ENCODE measurements around the gene ITGA11. TPM values are rescaled to one million over a fixed set of nuclear protein-coding genes. Genes with fewer than 3 reads are reported as not detected.
A peak's percentile ranks its signal among the peaks of the same experiment; 100 is the strongest.

Gene ITGA11
- total RNA-seq, 2 donors from 2014 or later, result 0.99 to 1.0 TPM

GRCh38 chr15:68470049-68470742 is 38.2 kb upstream of the ITGA11 start:
- H3K27me3 ChIP-seq, result no peaks in the 10 kb centered on the region
- peaks cover 17% of the 10 kb centered on the region for H3K4me1 ChIP-seq
- intact Hi-C loops (cut with DNase I), result no loop called here
- no peak overlapping the region for H3K4me3 ChIP-seq
- H3K36me3 ChIP-seq (replicated peaks in 1 of 2; ENCODE audit: insufficient read depth in 1 of 2, low read depth in 2 of 2), result no peaks in the 10 kb centered on the region
- ATAC-seq (no peak), DNase-seq (peak in 1 of 4 donors; percentile 10)
- no peaks in the 10 kb centered on the region for H3K9me3 ChIP-seq
- H3K27ac ChIP-seq, result no peak overlapping the region
- WGBS, 2 donors, result 76 to 81% methylated on average over 10 to 14 of the region's 14 CpGs
- TF ChIP-seq, protein P1, sequence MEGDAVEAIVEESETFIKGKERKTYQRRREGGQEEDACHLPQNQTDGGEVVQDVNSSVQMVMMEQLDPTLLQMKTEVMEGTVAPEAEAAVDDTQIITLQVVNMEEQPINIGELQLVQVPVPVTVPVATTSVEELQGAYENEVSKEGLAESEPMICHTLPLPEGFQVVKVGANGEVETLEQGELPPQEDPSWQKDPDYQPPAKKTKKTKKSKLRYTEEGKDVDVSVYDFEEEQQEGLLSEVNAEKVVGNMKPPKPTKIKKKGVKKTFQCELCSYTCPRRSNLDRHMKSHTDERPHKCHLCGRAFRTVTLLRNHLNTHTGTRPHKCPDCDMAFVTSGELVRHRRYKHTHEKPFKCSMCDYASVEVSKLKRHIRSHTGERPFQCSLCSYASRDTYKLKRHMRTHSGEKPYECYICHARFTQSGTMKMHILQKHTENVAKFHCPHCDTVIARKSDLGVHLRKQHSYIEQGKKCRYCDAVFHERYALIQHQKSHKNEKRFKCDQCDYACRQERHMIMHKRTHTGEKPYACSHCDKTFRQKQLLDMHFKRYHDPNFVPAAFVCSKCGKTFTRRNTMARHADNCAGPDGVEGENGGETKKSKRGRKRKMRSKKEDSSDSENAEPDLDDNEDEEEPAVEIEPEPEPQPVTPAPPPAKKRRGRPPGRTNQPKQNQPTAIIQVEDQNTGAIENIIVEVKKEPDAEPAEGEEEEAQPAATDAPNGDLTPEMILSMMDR (IDR thresholded peaks at IDR 0.05), result no peak
- TF ChIP-seq POLR2A (IDR thresholded peaks at IDR 0.05), result no peak

GRCh38 chr15:68469162-68470048 is 37.4 kb upstream of the ITGA11 start:
- DNase-seq, result no peak
- H3K4me3 ChIP-seq, result no peak overlapping the region
- TF ChIP-seq, protein P1 (IDR thresholded peaks at IDR 0.05), result no peak
- H3K27ac ChIP-seq, result no peak overlapping the region
- H3K4me1 ChIP-seq, result peaks cover 17% of the 10 kb centered on the region
- no peaks in the 10 kb centered on the region for H3K27me3 ChIP-seq
- H3K9me3 ChIP-seq, result no peaks in the 10 kb centered on the region
- 76 to 77% methylated on average over 6 of the region's 6 CpGs for WGBS, 2 donors
- intact Hi-C loops (cut with DNase I), result no loop called here
- no peak for ATAC-seq
- no peaks in the 10 kb centered on the region for H3K36me3 ChIP-seq (replicated peaks in 1 of 2; ENCODE audit: insufficient read depth in 1 of 2, low read depth in 2 of 2)

GRCh38 chr15:68466876-68467275 is 34.9 kb upstream of the ITGA11 start:
- intact Hi-C loops (cut with DNase I), result no loop called here
- TF ChIP-seq, protein P1 (IDR thresholded peaks at IDR 0.05), result no peak
- no peak for TF ChIP-seq POLR2A (IDR thresholded peaks at IDR 0.05)
- DNase-seq (no peak), ATAC-seq (no peak)
- H3K4me1 ChIP-seq, result peaks cover 17% of the 10 kb centered on the region
- no peak overlapping the region for H3K4me3 ChIP-seq
- H3K27me3 ChIP-seq, result no peaks in the 10 kb centered on the region
- no peaks in the 10 kb centered on the region for H3K36me3 ChIP-seq (replicated peaks in 1 of 2; ENCODE audit: insufficient read depth in 1 of 2, low read depth in 2 of 2)
- H3K9me3 ChIP-seq, result no peaks in the 10 kb centered on the region
- no peak overlapping the region for H3K27ac ChIP-seq

GRCh38 chr15:68465861-68466560 is 34.0 kb upstream of the ITGA11 start:
- 67 to 77% methylated on average over 3 to 6 of the region's 6 CpGs for WGBS, 2 donors
- ATAC-seq (no peak), DNase-seq (no peak)
- H3K27ac ChIP-seq, result no peak overlapping the region
- TF ChIP-seq POLR2A (IDR thresholded peaks at IDR 0.05), result no peak
- TF ChIP-seq, protein P1 (IDR thresholded peaks at IDR 0.05), result no peak
- H3K27me3 ChIP-seq, result no peaks in the 10 kb centered on the region
- intact Hi-C loops (cut with DNase I), result no loop called here
- H3K4me1 ChIP-seq, result peaks cover 12% of the 10 kb centered on the region
- no peak overlapping the region for H3K4me3 ChIP-seq
- H3K9me3 ChIP-seq, result no peaks in the 10 kb centered on the region
- H3K36me3 ChIP-seq (replicated peaks in 1 of 2; ENCODE audit: insufficient read depth in 1 of 2, low read depth in 2 of 2), result no peaks in the 10 kb centered on the region
